Smooth muscle cell (in vitro differentiated cells): ENCODE data around the gene ST6GALNAC5. TPM values are rescaled to one million over a fixed set of nuclear protein-coding genes. Genes with fewer than 3 reads are reported as not detected.

Experiments used
- DNase-seq: peaks from one replicate; lab custom pipeline; 2025; ENCODE audit not compliant: unreplicated experiment; lab: John Stamatoyannopoulos, UW
- H2AFZ ChIP-seq: fragments of 200-600 bp; sonication (generic); 2 replicates; pipeline ENCODE4 v1.6.0; 2016; ENCODE audit warnings: antibody characterized with exemption, low read depth, mild to moderate bottlenecking
- H3F3A ChIP-seq: fragments of 200-600 bp; sonication (generic); 2 replicates; pipeline ENCODE4 v1.6.0; 2017; ENCODE audit warnings: antibody characterized with exemption, low read depth
- H3K27ac ChIP-seq: fragments of 200-600 bp; sonication (generic); 2 replicates; pipeline ENCODE4 v1.5.1; 2016; ENCODE audit warnings: low read depth, mild to moderate bottlenecking
- H3K27me3 ChIP-seq: fragments of 200-600 bp; sonication (generic); 2 replicates; pipeline ENCODE4 v1.6.1; 2016; ENCODE audit warnings: low read depth, mild to moderate bottlenecking
- H3K36me3 ChIP-seq: fragments of 200-600 bp; sonication (generic); 2 replicates; pipeline ENCODE4 v1.5.1; 2016; ENCODE audit warnings: low read depth
- H3K4me1 ChIP-seq: fragments of 200-600 bp; sonication (generic); 2 replicates; pipeline ENCODE4 v1.5.1; 2016; ENCODE audit warnings: low read depth
- H3K4me2 ChIP-seq: fragments of 200-600 bp; sonication (generic); 2 replicates; pipeline ENCODE4 v1.6.0; 2016; ENCODE audit warnings: mild to moderate bottlenecking
- H3K4me3 ChIP-seq: fragments of 200-600 bp; sonication (generic); 2 replicates; pipeline ENCODE4 v1.5.1; 2016; ENCODE audit warnings: mild to moderate bottlenecking
- H3K79me2 ChIP-seq: fragments of 200-600 bp; sonication (generic); 2 replicates; pipeline ENCODE4 v1.6.0; 2016; ENCODE audit warnings: low read depth, mild to moderate bottlenecking
- H3K9ac ChIP-seq: fragments of 200-600 bp; sonication (generic); 2 replicates; pipeline ENCODE4 v1.6.0; 2016; ENCODE audit warnings: low read depth
- H3K9me3 ChIP-seq: fragments of 200-600 bp; sonication (generic); replicated peaks from 2 replicates; pipeline ENCODE4 v1.5.1; 2016; ENCODE audit warnings: low read depth
- H4K20me1 ChIP-seq: fragments of 200-600 bp; sonication (generic); 2 replicates; pipeline ENCODE4 v1.6.0; 2016; ENCODE audit warnings: low read depth
- WGBS: methylation state at CpG from one replicate; pipeline ENCODE4 v1.1.7; 2016; ENCODE audit warnings: low lambda C conversion rate; 5-methylcytosine and 5-hydroxymethylcytosine counted together
- polyA plus RNA-seq: library from polyadenylated mRNA; unstranded; fragments of >200 nt; fragmentation: Nextera tagmentation; extraction: Ambion mirVana; gene quantifications from 2 replicates; pipeline ENCODE4 v1.2.1, GENCODE V29; 2016
- total RNA-seq: library from RNA; depleted of rRNA; stranded (reverse); fragments of >200 nt; gene quantifications from 2 replicates; pipeline ENCODE4 v1.2.3, GENCODE V29; 2014
- TF ChIP-seq, protein P1 (sequence below): fragments of 200-600 bp; sonication (generic); IDR thresholded peaks from 2 replicates; pipeline ENCODE4 v1.5.1; 2017; ENCODE audit warnings: borderline replicate concordance, mild to moderate bottlenecking, antibody characterized with exemption; ENCODE audit not compliant: insufficient read depth, poor library complexity, severe bottlenecking

Gene ST6GALNAC5
- total and polyA plus RNA-seq, 2 experiments from 2014 or later, result 24.9 to 38.8 TPM

- no peak overlapping the region for H2AFZ ChIP-seq
- no peaks in the 10 kb centered on the region for H3K4me1 ChIP-seq
- no peak overlapping the region for H3K4me2 ChIP-seq
- no peaks in the 10 kb centered on the region for H3K9me3 ChIP-seq
- peaks cover 3% of the 10 kb centered on the region for H3K79me2 ChIP-seq
- no peak overlapping the region for H3K27ac ChIP-seq
- H3K9ac ChIP-seq, result no peak overlapping the region
- 90% methylated on average over 1 of the region's 1 CpG for WGBS
- H3K27me3 ChIP-seq, result no peaks in the 10 kb centered on the region
- TF ChIP-seq, protein P1, sequence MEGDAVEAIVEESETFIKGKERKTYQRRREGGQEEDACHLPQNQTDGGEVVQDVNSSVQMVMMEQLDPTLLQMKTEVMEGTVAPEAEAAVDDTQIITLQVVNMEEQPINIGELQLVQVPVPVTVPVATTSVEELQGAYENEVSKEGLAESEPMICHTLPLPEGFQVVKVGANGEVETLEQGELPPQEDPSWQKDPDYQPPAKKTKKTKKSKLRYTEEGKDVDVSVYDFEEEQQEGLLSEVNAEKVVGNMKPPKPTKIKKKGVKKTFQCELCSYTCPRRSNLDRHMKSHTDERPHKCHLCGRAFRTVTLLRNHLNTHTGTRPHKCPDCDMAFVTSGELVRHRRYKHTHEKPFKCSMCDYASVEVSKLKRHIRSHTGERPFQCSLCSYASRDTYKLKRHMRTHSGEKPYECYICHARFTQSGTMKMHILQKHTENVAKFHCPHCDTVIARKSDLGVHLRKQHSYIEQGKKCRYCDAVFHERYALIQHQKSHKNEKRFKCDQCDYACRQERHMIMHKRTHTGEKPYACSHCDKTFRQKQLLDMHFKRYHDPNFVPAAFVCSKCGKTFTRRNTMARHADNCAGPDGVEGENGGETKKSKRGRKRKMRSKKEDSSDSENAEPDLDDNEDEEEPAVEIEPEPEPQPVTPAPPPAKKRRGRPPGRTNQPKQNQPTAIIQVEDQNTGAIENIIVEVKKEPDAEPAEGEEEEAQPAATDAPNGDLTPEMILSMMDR, result no peak
- H4K20me1 ChIP-seq, result peaks cover 24% of the 10 kb centered on the region
- DNase-seq, result no peak
- no peaks in the 10 kb centered on the region for H3F3A ChIP-seq
- H3K4me3 ChIP-seq, result no peak overlapping the region
- H3K36me3 ChIP-seq, result no peaks in the 10 kb centered on the region
Measured at GRCh38 chr1:76909311-76909710, 42.0 kb downstream of the ST6GALNAC5 start.

DNA sequence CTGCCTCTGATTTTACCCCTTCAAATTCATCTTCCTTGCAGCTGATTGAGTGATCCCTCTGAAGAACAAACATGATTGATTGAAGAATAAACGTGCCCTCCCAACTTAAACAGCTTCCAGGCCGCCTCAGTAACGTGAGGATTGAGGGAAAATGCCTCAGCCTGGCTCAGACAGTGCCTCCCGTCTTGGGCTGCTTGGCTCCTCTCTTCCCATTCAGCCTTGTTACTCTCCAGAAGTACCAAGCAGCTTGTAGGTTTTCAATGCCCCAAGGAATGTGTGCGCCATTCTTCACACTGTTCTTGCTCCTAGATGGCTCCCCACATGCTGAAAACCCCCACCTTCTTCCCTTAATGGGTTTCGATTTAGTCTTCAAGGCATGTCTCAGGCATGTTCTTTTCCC is 51.8 kb downstream of the ST6GALNAC5 start:
- Histone ChIP-seq H3K36me3 (no peaks in the 10 kb centered on the region), H2AFZ (no peak overlapping the region), H3K9me3 (no peaks in the 10 kb centered on the region), H3K4me3 (no peak overlapping the region), H4K20me1 (no peaks in the 10 kb centered on the region), H3K4me1 (no peaks in the 10 kb centered on the region), H3K27me3 (no peaks in the 10 kb centered on the region), H3K9ac (no peak overlapping the region), H3K27ac (no peak overlapping the region), H3F3A (no peaks in the 10 kb centered on the region), H3K4me2 (no peak overlapping the region), H3K79me2 (no peaks in the 10 kb centered on the region)
- WGBS, result 69% methylated on average over 6 of the region's 6 CpGs
- DNase-seq, result no peak
- TF ChIP-seq, protein P1, result no peak

DNA sequence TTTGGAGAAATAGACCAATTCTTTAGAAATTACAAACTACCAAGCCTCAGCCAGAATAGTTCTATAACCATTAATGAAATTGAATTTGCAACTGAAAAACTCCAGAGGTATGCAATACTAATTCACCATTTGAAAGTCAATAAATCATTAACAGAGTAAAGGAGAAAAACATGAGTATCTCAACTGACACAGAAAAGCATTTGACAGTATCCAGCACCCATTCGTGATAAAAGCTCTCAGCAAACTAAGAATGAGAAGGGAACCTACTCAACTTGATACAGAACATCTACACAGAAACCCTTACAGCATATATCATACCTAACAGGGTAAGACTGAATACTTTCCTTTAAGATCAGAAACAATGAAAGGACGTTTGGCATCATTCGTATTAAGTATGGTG is 54.3 kb downstream of the ST6GALNAC5 start:
- H3K4me1 ChIP-seq, result no peaks in the 10 kb centered on the region
- DNase-seq, result no peak
- no peaks in the 10 kb centered on the region for H4K20me1 ChIP-seq
- no peaks in the 10 kb centered on the region for H3K9me3 ChIP-seq
- no peaks in the 10 kb centered on the region for H3K79me2 ChIP-seq
- no peak overlapping the region for H3K4me2 ChIP-seq
- 85% methylated on average over 3 of the region's 3 CpGs for WGBS
- TF ChIP-seq, protein P1, result no peak
- H3K36me3 ChIP-seq, result no peaks in the 10 kb centered on the region
- no peak overlapping the region for H3K4me3 ChIP-seq
- no peak overlapping the region for H3K9ac ChIP-seq
- no peak overlapping the region for H3K27ac ChIP-seq
- no peak overlapping the region for H2AFZ ChIP-seq
- H3F3A ChIP-seq, result no peaks in the 10 kb centered on the region
- H3K27me3 ChIP-seq, result no peaks in the 10 kb centered on the region

- WGBS, result 93% methylated on average over 3 of the region's 3 CpGs
- Histone ChIP-seq H3K9ac (no peak overlapping the region), H2AFZ (no peak overlapping the region), H3K36me3 (no peaks in the 10 kb centered on the region), H3K4me2 (no peak overlapping the region), H3K4me1 (no peaks in the 10 kb centered on the region), H3K9me3 (no peaks in the 10 kb centered on the region), H3K27me3 (no peaks in the 10 kb centered on the region), H3K4me3 (no peak overlapping the region), H3K27ac (no peak overlapping the region), H3K79me2 (no peaks in the 10 kb centered on the region), H3F3A (no peaks in the 10 kb centered on the region), H4K20me1 (peaks cover 4% of the 10 kb centered on the region)
- TF ChIP-seq, protein P1, result no peak
- no peak for DNase-seq
Measured at GRCh38 chr1:76925825-76926224, 58.5 kb downstream of the ST6GALNAC5 start.
